Type B pancreatic cell (in vitro differentiated cells): ENCODE measurements around the gene NEURL3. TPM values are rescaled to one million over a fixed set of nuclear protein-coding genes. Genes with fewer than 3 reads are reported as not detected.

Experiments
- DNase-seq: peaks from one replicate; pipeline ENCODE4 v3.0.0; 2021; ENCODE audit warnings: mixed read lengths; ENCODE audit not compliant: unreplicated experiment; ENCODE audit errors: extremely low spot score
- H3K27ac Mint-ChIP-seq: 2 replicates; pipeline ENCODE4 v1.8.0; 2021; ENCODE audit warnings: mild to moderate bottlenecking, mixed read lengths
- H3K27me3 Mint-ChIP-seq: 2 replicates; pipeline ENCODE4 v1.8.0; 2021; ENCODE audit warnings: mixed read lengths
- H3K36me3 Mint-ChIP-seq: 2 replicates; pipeline ENCODE4 v1.8.0; 2021; ENCODE audit warnings: mixed read lengths
- H3K4me1 Mint-ChIP-seq: one replicate; pipeline ENCODE4 v1.8.0; 2021; ENCODE audit warnings: mixed read lengths; ENCODE audit not compliant: unreplicated experiment
- H3K4me3 Mint-ChIP-seq: 2 replicates; pipeline ENCODE4 v1.8.0; 2021; ENCODE audit warnings: mild to moderate bottlenecking, mixed read lengths
- H3K9me3 Mint-ChIP-seq: 2 replicates; pipeline ENCODE4 v1.8.0; 2021; ENCODE audit warnings: mixed read lengths
- CTCF ChIP-seq: fragments of 200-600 bp; sonication (generic); conservative IDR thresholded peaks from 2 replicates; pipeline ENCODE4 v1.5.0; 2021; ENCODE audit warnings: antibody characterized with exemption, mild to moderate bottlenecking
- total RNA-seq: library from RNA; stranded (reverse); gene quantifications from 2 replicates; pipeline ENCODE4 v1.2.1, GENCODE V29; 2021; ENCODE audit warnings: low replicate concordance

Gene NEURL3
- total RNA-seq, 1 donor from 2014 or later = 1.1 TPM

GRCh38 chr2:96541398-96542152, 36.4 kb upstream of the NEURL3 start:
- Mint-ChIP-seq H3K27ac (no peak overlapping the region), H3K4me1 (peaks cover 28% of the 10 kb centered on the region), H3K4me3 (no peak overlapping the region), H3K27me3 (peaks cover 25% of the 10 kb centered on the region), H3K36me3 (peaks cover 16% of the 10 kb centered on the region), H3K9me3 (peaks cover 6% of the 10 kb centered on the region)
- DNase-seq = peak; percentile 57
- no peak for TF ChIP-seq CTCF

GRCh38 chr2:96540136-96540535, 35.0 kb upstream of the NEURL3 start:
- H3K9me3 Mint-ChIP-seq = peaks cover 6% of the 10 kb centered on the region
- no peak overlapping the region for H3K27ac Mint-ChIP-seq
- peaks cover 28% of the 10 kb centered on the region for H3K4me1 Mint-ChIP-seq
- H3K27me3 Mint-ChIP-seq = peaks cover 25% of the 10 kb centered on the region
- no peak for TF ChIP-seq CTCF
- no peak for DNase-seq
- H3K36me3 Mint-ChIP-seq = peaks cover 13% of the 10 kb centered on the region
- H3K4me3 Mint-ChIP-seq = peak overlapping the region; percentile 82

DNA sequence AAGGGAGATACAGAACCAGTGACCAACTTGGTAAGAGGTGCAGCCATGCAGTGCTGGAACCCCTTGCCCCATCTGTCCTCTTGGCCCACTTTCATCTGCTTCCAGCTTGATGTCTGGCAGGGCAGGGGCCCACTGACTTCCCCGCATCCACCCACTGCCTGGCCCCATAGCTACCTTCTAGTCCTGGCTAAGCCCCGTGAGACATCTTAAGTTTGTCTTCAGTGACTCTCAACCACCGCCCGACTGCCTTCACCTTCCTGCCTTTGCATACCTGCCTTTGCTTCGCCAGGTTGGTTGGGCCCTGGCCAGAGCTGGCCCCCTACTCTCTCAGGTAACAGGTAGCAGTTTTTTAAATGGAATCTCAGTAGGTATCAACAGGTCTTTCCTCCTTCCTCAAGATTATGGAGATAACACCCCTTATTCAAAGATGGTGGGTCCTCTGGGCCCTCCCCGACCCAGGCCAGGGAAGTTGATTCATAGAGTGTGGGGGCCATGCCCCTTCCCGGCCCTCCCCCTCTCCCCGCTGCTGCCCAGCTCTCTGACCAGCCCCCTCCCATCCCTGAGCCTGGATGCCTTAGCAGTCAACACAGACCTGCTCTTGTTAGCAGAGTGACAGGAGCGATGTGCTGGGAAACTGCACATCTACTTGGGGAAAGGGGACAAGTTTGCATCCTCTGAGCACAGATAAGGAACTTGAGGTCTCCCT, 34.2 kb upstream of the NEURL3 start:
- H3K9me3 Mint-ChIP-seq = peaks cover 1% of the 10 kb centered on the region
- H3K36me3 Mint-ChIP-seq = peaks cover 8% of the 10 kb centered on the region
- H3K4me3 Mint-ChIP-seq = peak overlapping the region; percentile 82
- H3K27ac Mint-ChIP-seq = no peak overlapping the region
- no peak for DNase-seq
- H3K4me1 Mint-ChIP-seq = peaks cover 28% of the 10 kb centered on the region
- peaks cover 28% of the 10 kb centered on the region for H3K27me3 Mint-ChIP-seq
- TF ChIP-seq CTCF = no peak

DNA sequence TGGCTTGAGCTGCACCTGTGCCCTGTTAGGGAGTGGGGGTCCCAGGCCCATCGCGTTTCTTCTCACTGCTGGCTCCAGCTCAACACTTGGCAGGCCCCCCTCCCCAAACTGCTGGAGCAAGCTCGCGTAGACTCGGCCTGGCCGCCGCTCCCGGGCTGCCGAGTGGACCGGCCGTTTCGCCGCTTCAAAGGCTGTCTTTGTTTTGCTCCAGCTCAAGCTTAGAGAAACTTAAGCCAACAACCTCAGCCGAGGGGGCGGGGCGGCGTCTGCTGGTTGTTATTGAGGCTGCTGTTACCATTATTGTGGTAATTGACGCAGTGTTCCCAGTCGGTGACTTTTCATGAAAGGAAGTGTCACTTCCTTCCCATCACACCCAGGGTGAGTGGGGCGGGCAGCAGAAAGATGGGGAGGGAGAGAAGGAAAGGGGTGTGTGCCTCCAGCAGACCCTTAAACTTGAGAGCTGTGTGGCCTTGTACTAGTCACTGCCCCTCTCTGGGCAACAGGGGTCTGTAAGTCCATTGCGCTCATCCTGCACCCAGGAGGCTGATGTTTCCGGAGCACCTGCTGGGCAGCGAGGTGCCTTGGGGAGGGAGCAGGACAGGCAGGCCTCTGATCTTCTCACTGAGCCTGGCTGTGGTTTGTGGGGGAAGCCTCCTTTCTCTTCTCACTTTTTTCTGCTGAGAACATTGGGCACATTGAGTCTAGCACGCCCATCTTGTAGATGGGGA, 33.5 kb upstream of the NEURL3 start:
- Mint-ChIP-seq H3K4me3 (peak overlapping the region; percentile 82), H3K27ac (no peak overlapping the region), H3K4me1 (peaks cover 28% of the 10 kb centered on the region), H3K27me3 (peaks cover 30% of the 10 kb centered on the region), H3K36me3 (peaks cover 3% of the 10 kb centered on the region), H3K9me3 (no peaks in the 10 kb centered on the region)
- no peak for TF ChIP-seq CTCF
- peak; percentile 72 for DNase-seq

- H3K4me3 Mint-ChIP-seq = peak overlapping the region; percentile 90
- peaks cover 28% of the 10 kb centered on the region for H3K4me1 Mint-ChIP-seq
Measured at GRCh38 chr2:96537734-96538486, 32.8 kb upstream of the NEURL3 start.

More at GRCh38 chr2:96537734-96538486, 32.8 kb upstream of the NEURL3 start:
- no peaks in the 10 kb centered on the region for H3K9me3 Mint-ChIP-seq
- no peak overlapping the region for H3K27ac Mint-ChIP-seq
- no peak for DNase-seq
- TF ChIP-seq CTCF = no peak
- peaks cover 3% of the 10 kb centered on the region for H3K36me3 Mint-ChIP-seq
- H3K27me3 Mint-ChIP-seq = peaks cover 30% of the 10 kb centered on the region
